Parathyroid adenoma (tissue), 2 donors: ENCODE measurements around the gene NKD1.
"Not testable (repeated sequence)": the region's sequence is repeated elsewhere in the genome, so short reads cannot be mapped to it uniquely, and the experiment has no call there.

Source experiments
- H2AFZ ChIP-seq: fragments of 300-600 bp; sonication (generic); one replicate; pipeline ENCODE4 v1.7.0; 2017; ENCODE audit warnings: antibody characterized with exemption, mild to moderate bottlenecking
- H3K27ac ChIP-seq: fragments of 300-600 bp; sonication (generic); one replicate; pipeline ENCODE4 v1.7.0; 2017
- H3K27me3 ChIP-seq: fragments of 300-600 bp; sonication (generic); one replicate; pipeline ENCODE4 v1.7.0; 2017; ENCODE audit warnings: low read length; ENCODE audit not compliant: control insufficient read depth, insufficient read depth
- H3K36me3 ChIP-seq: fragments of 300-600 bp; sonication (generic); one replicate; pipeline ENCODE4 v1.7.0; 2017; ENCODE audit warnings: low read length; ENCODE audit not compliant: control insufficient read depth, insufficient read depth
- H3K4me1 ChIP-seq: fragments of 300-600 bp; sonication (generic); one replicate; pipeline ENCODE4 v1.7.0; 2017; ENCODE audit warnings: control low read depth
- H3K4me2 ChIP-seq: fragments of 300-600 bp; sonication (generic); one replicate; pipeline ENCODE4 v1.7.0; 2017; ENCODE audit warnings: low read length
- H3K4me3 ChIP-seq: fragments of 300-600 bp; sonication (generic); one replicate; pipeline ENCODE4 v1.7.0; 2017; ENCODE audit warnings: low read depth, low read length
- H3K79me2 ChIP-seq: fragments of 300-600 bp; sonication (generic); one replicate; pipeline ENCODE4 v1.7.0; 2017; ENCODE audit warnings: control low read depth
- H3K9ac ChIP-seq: fragments of 300-600 bp; sonication (generic); one replicate; pipeline ENCODE4 v1.7.0; 2017; ENCODE audit warnings: mild to moderate bottlenecking
- H3K9me3 ChIP-seq: fragments of 300-600 bp; sonication (generic); one replicate; pipeline ENCODE4 v1.7.0; 2017; ENCODE audit warnings: low read length; ENCODE audit not compliant: control insufficient read depth
- TF ChIP-seq, protein P1 (sequence below): fragments of 300-600 bp; sonication (generic); IDR thresholded peaks from one replicate; pipeline ENCODE4 v1.7.0; 2017; ENCODE audit warnings: antibody characterized with exemption, mild to moderate bottlenecking
- donor health status: primary hyperparathyroidism.

The NKD1 gene

GRCh38 chr16:50535506-50536257, 12.5 kb upstream of the NKD1 start:
- Histone ChIP-seq H3K4me3 (no peak overlapping the region), H3K27ac (no peak overlapping the region), H3K27me3 (no peaks in the 10 kb centered on the region), H2AFZ (no peak overlapping the region), H3K9me3 (no peaks in the 10 kb centered on the region), H3K36me3 (no peaks in the 10 kb centered on the region), H3K4me1 (peaks cover 1% of the 10 kb centered on the region), H3K4me2 (no peak overlapping the region), H3K79me2 (no peaks in the 10 kb centered on the region), H3K9ac (no peak overlapping the region)
- TF ChIP-seq, protein P1, sequence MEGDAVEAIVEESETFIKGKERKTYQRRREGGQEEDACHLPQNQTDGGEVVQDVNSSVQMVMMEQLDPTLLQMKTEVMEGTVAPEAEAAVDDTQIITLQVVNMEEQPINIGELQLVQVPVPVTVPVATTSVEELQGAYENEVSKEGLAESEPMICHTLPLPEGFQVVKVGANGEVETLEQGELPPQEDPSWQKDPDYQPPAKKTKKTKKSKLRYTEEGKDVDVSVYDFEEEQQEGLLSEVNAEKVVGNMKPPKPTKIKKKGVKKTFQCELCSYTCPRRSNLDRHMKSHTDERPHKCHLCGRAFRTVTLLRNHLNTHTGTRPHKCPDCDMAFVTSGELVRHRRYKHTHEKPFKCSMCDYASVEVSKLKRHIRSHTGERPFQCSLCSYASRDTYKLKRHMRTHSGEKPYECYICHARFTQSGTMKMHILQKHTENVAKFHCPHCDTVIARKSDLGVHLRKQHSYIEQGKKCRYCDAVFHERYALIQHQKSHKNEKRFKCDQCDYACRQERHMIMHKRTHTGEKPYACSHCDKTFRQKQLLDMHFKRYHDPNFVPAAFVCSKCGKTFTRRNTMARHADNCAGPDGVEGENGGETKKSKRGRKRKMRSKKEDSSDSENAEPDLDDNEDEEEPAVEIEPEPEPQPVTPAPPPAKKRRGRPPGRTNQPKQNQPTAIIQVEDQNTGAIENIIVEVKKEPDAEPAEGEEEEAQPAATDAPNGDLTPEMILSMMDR: no peak

GRCh38 chr16:50536258-50536645, 11.9 kb upstream of the NKD1 start:
- H3K4me3 ChIP-seq, H2AFZ ChIP-seq, H3K36me3 ChIP-seq, H3K9me3 ChIP-seq, H3K4me1 ChIP-seq, H3K27ac ChIP-seq, H3K9ac ChIP-seq, H3K4me2 ChIP-seq, H3K79me2 ChIP-seq, H3K27me3 ChIP-seq: not testable (repeated sequence)

DNA sequence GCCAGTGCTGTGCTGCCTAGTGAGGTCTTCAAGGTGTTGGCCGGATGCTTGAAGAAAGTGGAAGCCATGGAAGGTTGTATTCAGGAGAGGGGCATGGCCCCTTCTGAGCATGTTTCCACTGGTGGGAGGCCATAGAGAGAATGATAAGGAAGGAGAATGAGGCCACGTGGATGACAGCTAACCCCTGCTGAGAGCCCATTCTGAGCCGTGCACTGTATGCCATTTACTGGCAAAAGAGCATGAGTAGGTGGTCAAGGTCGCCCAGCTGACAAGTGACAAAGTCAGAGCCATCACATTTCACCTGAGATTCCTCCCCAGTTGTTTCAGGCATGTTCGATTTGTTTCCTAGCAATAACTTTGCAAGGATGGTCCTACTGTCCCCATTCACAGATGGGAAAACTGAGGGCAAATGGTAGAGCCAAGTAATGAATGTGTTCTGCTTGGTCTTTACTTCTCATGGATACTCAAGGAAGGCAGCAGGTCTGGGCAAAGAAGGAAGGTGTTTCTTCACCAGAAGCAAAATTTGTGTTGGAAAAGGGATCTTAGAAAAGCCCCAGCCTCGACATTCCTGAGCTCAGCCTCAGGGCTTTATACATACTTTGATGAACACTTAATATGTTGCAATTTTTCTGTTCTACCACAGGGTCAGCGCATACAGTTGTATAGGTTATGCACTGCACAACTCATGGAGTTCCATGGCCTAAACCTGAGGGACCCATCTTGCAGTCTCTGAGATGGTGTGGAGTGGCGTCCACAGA, 10.5 kb upstream of the NKD1 start:
- no peaks in the 10 kb centered on the region for H3K79me2 ChIP-seq
- H3K36me3 ChIP-seq: no peaks in the 10 kb centered on the region
- no peaks in the 10 kb centered on the region for H3K4me1 ChIP-seq
- H3K27me3 ChIP-seq: no peaks in the 10 kb centered on the region
- no peak overlapping the region for H3K4me2 ChIP-seq
- no peak overlapping the region for H3K27ac ChIP-seq
- TF ChIP-seq, protein P1: no peak
- no peaks in the 10 kb centered on the region for H3K9me3 ChIP-seq
- no peak overlapping the region for H3K4me3 ChIP-seq
- no peak overlapping the region for H3K9ac ChIP-seq
- no peak overlapping the region for H2AFZ ChIP-seq

GRCh38 chr16:50538411-50539052, 9.7 kb upstream of the NKD1 start:
- H2AFZ ChIP-seq: no peak overlapping the region
- H3K4me3 ChIP-seq: no peak overlapping the region
- no peak overlapping the region for H3K9ac ChIP-seq
- no peaks in the 10 kb centered on the region for H3K79me2 ChIP-seq
- no peak overlapping the region for H3K27ac ChIP-seq
- H3K9me3 ChIP-seq: no peaks in the 10 kb centered on the region
- H3K4me1 ChIP-seq: no peaks in the 10 kb centered on the region
- H3K36me3 ChIP-seq: no peaks in the 10 kb centered on the region
- no peaks in the 10 kb centered on the region for H3K27me3 ChIP-seq
- H3K4me2 ChIP-seq: no peak overlapping the region
- TF ChIP-seq, protein P1: no peak

DNA sequence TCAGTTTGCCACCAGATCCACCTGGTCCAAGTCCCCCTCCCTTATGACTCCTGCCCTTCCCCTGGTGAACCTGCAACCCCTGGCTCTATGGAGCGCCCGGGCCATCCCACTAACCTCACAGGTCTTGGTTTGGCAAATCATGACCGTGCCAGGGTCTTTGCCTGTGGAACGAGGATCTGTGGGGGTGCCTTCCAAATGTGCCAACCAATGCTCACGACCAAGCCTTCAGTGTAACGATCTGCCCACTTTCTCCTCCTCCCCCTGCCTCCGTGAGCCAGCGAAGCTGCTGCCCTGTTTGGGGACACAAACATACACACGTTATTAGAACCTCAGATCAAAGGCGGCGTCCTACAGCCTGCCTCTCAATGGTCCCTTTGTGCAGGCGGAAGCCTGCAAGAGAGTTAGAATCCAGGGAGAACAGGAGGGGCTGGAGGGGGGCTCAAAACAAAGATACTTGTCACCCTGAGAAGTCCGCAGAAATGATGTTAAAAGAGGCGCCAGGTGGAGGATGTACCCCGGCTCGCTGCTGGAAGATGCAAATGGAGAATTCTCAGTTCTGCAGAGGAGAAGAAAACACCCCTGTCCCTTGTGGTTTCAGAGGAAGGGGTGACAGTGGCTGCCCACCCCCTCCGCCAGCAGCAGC, 9.0 kb upstream of the NKD1 start:
- H3K9ac ChIP-seq: no peak overlapping the region
- no peak overlapping the region for H3K4me3 ChIP-seq
- H3K27ac ChIP-seq: no peak overlapping the region
- no peaks in the 10 kb centered on the region for H3K36me3 ChIP-seq
- TF ChIP-seq, protein P1: no peak
- no peak overlapping the region for H3K4me2 ChIP-seq
- H3K4me1 ChIP-seq: no peaks in the 10 kb centered on the region
- H3K9me3 ChIP-seq: no peaks in the 10 kb centered on the region
- no peaks in the 10 kb centered on the region for H3K79me2 ChIP-seq
- no peaks in the 10 kb centered on the region for H3K27me3 ChIP-seq
- no peak overlapping the region for H2AFZ ChIP-seq
